GM18508 (cell line): ENCODE measurements around the gene HIVEP1.
"Not testable (repeated sequence)": the region's sequence is repeated elsewhere in the genome, so short reads cannot be mapped to it uniquely, and the experiment has no call there.

Experiments
- ATAC-seq: cut with Tn5 transposase; IDR thresholded peaks from one replicate; pipeline ENCODE4 v1.9.1; 2021; ENCODE audit warnings: moderate number of reproducible peaks; ENCODE audit not compliant: insufficient read depth, unreplicated experiment

HIVEP1 gene

GRCh38 chr6:12170351-12171092 is 158.4 kb downstream of the HIVEP1 start:
- ATAC-seq = no peak

GRCh38 chr6:12171717-12172116 is 159.6 kb downstream of the HIVEP1 start:
- ATAC-seq = no peak

DNA sequence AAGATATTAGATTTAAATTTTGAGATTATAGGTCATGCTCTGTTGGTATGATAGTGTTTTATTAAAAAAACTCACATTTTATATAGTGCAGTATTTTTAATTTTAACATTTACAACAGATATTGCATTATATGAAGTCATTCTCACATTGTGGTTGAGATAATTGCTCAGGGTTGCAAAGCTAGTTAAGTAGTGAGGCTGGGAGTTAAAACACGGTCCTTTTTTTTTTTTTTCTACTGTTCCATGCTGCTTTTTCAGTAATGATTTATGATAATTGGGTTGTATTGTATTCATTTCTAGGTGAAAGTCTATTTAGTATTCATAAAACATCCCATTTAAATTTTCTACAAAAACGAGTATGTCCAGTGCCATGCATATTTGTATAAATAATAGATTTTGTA is 160.5 kb downstream of the HIVEP1 start:
- ATAC-seq = no peak

DNA sequence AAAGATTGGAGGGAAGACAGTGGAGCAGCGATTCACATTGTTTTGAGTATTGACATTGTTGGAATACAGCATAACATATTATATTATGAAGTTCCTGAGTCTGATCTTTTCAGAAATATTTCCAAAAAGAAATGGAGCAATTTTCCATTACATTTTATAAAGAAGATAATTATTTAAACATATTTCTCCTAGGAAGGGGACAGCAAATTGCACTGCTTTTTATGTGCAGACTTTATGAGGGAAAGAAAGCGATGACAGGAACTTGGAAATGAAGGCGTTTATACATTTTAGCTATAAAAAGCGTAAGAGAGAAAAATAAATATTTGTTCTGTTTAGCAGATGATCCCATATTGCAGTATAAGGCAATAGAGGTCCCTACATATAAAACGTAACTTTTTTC is 161.1 kb downstream of the HIVEP1 start:
- no peak for ATAC-seq

GRCh38 chr6:12173661-12174060 is 161.5 kb downstream of the HIVEP1 start:
- ATAC-seq = no peak

GRCh38 chr6:12174878-12175277 is 162.8 kb downstream of the HIVEP1 start:
- no peak for ATAC-seq

GRCh38 chr6:12175626-12176025 is 163.5 kb downstream of the HIVEP1 start:
- no peak for ATAC-seq

DNA sequence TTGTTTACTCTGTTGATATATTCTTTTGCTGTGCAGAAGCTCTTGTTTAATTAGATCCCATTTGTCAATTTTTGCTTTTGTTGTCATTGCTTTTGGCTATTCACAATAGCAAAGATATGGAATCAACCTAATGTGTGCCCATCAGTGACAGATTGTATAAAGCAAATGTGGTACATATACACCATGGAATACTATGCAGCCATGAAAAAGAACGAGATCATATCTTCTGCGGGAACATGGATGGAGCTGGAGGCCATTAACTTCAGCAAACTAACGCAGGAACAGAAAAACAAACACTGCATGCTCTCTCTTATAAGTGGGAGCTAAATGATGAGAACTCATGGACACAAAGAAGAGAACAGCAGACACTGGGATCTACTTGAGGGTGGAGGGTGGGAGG is 164.7 kb downstream of the HIVEP1 start:
- not testable (repeated sequence) for ATAC-seq

- ATAC-seq = no peak
Observed at GRCh38 chr6:12178521-12178920, 166.4 kb downstream of the HIVEP1 start.

DNA sequence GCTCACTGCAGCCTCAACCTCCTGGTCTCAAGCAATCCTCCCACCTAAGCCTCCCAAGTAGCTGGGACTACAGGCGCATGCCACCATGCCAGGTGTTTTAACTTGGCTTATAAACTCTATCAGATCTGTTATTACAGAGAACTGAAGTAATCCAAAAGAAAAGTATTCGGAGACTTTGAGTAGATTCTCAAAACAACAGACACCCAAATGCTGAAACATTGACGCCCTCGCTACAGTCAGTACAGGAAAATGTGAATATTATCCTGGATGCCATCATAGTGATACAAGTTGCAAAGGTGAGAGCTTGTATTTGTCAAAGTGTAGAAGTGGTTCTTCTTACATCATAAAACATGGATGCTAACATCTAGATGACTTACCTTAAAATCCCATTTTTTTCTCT is 169.4 kb downstream of the HIVEP1 start:
- no peak for ATAC-seq

- ATAC-seq = no peak
Observed at GRCh38 chr6:12182676-12183075, 170.6 kb downstream of the HIVEP1 start.

GRCh38 chr6:12185081-12185673 is 173.1 kb downstream of the HIVEP1 start:
- ATAC-seq = no peak

DNA sequence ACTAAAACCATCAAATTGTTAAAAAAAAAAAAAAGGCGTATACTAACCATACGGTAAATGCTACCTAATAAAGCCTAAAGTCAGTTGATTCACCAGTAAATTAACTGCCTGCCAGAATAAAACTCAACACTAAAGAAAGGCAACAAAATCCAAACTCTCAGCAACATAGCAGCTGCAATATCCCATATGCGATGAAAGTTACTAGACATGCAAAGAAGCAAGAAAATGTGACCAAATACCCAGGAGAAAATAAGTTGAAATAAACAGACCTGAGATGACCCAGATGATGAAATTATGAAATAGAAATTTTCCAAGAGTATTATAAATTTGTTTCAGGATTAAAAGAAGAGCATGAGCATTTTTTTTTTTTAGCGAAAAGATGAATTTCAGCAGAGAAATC is 174.4 kb downstream of the HIVEP1 start:
- no peak for ATAC-seq

GRCh38 chr6:12189150-12189549 is 177.0 kb downstream of the HIVEP1 start:
- ATAC-seq = no peak

DNA sequence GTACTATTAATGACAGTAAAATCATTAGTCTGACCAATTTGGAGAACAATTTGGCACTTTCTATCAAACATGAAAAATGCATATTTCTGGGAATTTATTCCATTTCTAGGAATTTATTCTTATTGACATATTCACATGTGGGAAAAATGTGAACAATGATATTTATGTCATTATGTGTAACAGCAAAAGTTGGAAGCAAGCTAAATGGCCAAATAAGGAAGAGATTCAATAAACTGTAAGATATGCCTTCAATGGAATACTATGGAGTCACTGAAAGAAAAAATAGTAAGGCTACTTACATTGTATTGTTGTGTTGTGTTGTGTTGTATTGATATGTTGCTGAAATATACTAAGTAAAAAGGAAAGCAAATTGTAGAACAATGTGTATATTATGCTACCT is 177.5 kb downstream of the HIVEP1 start:
- no peak for ATAC-seq

DNA sequence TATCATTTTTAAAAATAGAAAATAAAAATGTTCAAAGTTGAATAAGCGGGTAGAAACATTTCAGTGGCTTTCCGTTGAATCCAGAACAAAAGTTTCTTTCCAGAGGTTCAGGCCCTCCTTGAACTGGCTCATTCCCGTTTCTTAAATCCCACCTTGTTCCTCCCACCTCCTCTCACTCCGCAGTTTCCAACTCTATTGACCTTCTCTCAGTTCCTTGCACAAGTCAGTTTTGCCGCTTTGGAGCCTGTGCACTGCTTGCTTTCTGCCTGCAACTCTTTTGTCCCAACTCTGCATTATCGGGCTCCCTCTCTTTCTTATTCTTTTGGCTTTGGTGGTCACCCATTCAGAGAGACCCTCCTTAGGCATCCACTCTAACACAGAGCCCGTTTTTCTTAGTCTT is 178.1 kb downstream of the HIVEP1 start:
- ATAC-seq = no peak

DNA sequence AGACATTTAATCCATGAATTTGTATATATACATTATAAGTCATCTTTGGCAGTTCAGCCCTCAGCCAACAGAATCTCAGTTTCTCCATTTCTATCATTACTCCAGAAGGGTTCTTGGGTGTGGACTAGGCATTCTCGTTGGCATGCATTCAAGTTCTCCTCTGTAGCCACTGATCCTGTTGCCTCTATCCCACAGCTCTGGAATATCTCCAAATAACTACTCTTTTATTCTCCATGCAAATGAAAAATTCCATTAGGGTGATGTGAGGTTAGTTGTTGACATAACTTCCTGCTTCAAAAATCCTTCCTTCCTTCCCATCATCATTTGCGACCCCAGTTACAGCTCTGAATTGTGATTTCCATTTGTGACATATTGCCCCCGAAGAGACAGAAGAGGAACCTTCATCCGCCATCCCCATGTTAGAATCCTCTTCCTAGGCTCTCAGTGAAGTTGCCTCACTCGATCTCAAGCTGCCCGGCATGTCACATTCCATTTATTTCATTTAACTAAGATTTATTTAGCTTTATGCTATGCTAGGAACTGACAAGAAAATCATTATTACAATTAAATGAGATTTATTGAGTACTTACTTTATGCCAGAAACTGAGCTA is 184.3 kb downstream of the HIVEP1 start:
- no peak for ATAC-seq

DNA sequence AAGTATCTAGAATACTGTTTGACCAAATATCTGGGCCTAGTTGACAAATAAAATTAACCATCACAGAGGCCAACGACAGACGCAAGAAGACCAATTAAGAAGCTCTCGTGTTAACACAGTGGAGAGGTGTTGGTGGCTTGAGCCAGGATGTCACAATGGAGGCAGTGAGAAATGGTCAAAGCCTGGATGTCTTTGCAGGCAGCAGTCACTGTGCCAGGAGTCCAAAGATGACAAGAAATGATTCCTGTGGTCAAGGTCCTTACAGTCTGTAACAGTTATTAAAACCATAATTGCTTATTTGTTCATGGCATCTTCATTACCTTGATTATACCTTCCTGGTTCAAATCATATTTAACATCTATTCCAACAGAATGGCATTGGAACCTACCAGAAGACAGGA is 186.7 kb downstream of the HIVEP1 start:
- no peak for ATAC-seq

- no peak for ATAC-seq
Observed at GRCh38 chr6:12200015-12200564, 188.0 kb downstream of the HIVEP1 start.

DNA sequence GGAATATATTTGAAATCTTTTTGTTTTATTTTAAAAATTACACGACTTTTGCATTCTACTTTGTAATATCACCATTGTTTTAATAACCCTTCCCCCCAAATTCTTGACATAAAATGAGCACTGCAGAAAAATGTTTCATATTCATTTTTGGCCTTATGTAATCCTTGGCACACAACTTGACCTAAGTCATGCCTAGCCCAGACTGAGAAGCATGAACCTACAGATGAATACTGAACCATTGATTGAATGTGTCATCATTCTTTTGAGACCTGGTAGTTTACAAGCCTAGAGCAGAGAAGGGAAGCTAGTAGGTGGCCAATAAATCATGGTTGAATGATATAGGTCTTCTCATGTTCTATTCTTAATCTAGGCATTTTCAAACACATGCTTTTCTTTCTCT is 188.6 kb downstream of the HIVEP1 start:
- no peak for ATAC-seq

GRCh38 chr6:12203001-12203400 is 190.9 kb downstream of the HIVEP1 start:
- ATAC-seq = no peak
